Fibroblast of upper back skin (primary cell): ENCODE results near the gene PPM1M.

Experiments
- DNase-seq: peaks from one replicate; pipeline ENCODE4 v3.0.0-alpha.2; 2013

Gene PPM1M

GRCh38 chr3:52299247-52299878 is 53.8 kb downstream of the PPM1M start:
- no peak for DNase-seq
